Epithelial cell of esophagus (primary cell): Measurements from ENCODE around the gene IL31RA.

Experiments used
- DNase-seq: peaks from one replicate; pipeline ENCODE4 v3.0.0; 2010; ENCODE audit warnings: low read depth
- H3K4me3 ChIP-seq: 2 replicates; pipeline ENCODE4 v1.5.1; 2011; ENCODE audit warnings: mild to moderate bottlenecking, low read length, control low read depth
- CTCF ChIP-seq: IDR thresholded peaks from 2 replicates; pipeline ENCODE4 v1.5.1; 2011; ENCODE audit warnings: low read depth, mild to moderate bottlenecking, low read length, control low read depth, inconsistent platforms; ENCODE audit not compliant: insufficient read depth; ENCODE audit errors: missing control alignments

Gene IL31RA

DNA sequence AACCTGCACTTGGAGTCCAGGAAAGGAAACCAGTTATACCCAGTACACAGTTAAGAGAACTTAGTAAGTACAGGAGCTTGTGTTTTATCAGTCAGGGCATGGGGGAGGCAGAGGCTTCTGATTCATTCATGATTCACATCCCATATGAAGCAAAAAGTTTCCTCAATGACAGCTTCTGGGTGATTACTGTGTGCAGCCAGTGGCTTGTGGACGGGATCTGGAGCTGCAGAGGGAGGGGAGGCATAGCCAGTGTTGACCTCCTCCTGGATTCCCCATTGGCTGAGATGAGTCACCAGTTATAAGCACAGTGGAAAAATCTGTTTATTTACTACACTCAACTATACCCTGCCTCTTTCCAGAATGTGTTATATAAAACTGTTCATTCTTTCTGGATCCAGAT lies 17.7 kb downstream of the IL31RA start:
- TF ChIP-seq CTCF = no peak
- no peak overlapping the region for H3K4me3 ChIP-seq
- DNase-seq = peak; percentile 98

GRCh38 chr5:55869847-55870246 lies 18.7 kb downstream of the IL31RA start:
- TF ChIP-seq CTCF = no peak
- DNase-seq = no peak
- no peak overlapping the region for H3K4me3 ChIP-seq

DNA sequence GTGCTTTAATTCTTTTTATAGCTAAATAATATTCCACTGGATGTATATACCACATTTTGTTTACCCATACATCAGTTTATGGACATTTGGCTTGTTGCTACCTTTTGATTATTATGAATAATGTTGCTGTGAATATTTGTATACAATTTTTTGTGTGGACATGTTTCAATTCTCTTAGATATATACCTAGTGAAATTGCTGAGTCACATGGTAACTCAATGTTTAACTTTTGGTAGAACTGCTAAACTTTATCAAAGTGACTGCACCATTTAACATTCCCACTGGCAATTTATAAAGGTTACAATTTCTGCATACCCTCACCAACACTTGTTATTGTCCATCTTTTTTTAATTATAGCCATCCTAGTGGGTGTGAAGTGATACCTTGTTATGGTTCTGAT lies 22.1 kb downstream of the IL31RA start:
- TF ChIP-seq CTCF = no peak

DNA sequence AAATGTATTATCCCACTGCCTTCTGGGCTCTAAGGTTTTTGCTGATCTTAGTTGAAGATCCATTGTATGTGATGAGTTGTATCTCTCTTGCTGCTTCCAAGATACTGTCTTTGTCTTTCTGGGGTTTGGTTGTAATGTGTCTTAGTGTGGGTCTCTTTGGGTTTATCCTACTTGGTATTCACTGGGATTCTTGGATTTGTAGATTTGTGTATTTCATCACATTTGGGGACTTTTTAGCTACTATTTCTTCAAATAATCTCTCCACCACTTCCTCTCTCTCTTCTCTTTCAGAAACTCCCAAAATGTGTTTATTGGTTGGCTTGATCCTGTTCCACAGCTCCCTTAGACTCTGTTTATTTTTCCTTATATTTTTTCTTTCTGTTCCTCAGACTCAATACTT lies 26.5 kb downstream of the IL31RA start:
- no peak for DNase-seq
- H3K4me3 ChIP-seq = no peak overlapping the region
- TF ChIP-seq CTCF = no peak

More for the DNA sequence above, 22.1 kb downstream of the IL31RA start:
- no peak overlapping the region for H3K4me3 ChIP-seq
- DNase-seq = no peak

DNA sequence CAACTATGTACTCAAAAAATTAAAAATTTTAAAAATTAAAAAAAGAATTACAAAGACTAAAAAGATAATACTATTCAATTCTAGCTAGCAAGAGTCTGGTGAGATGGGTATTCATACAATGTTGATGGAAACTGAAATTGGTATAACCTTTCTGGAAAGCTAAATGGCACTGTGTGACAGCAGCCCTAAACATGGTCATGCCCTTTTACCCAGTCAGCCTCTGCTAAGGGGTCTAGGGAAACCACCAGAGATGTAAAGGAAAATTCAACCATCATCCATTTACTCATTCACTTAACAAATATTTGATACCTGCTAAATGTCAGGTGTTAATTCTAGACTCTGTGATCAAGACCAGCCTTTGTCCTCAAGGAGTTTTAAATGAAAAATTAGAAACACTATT lies 29.3 kb downstream of the IL31RA start:
- no peak overlapping the region for H3K4me3 ChIP-seq
- no peak for TF ChIP-seq CTCF
- no peak for DNase-seq

DNA sequence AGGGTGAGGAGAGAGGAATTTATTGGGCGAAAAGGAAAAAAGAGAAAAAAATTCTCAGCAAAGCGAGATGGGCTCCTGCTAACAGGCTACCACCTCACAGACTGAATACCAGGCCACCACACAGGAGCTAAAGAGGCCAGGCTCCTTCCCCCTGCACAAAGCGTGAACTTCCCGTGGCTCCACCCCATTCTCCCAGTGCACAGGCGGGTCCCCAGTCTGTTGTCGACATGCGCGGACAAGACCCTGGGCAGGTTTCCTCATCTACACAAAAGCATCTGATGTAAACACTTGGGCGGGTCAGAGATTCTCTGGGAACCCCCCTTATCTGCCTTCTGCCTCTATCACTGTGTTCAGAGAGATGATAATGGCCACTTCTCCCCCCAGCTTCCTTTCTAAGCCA lies 34.2 kb downstream of the IL31RA start:
- no peak overlapping the region for H3K4me3 ChIP-seq
- no peak for TF ChIP-seq CTCF
- DNase-seq = peak; percentile 48

DNA sequence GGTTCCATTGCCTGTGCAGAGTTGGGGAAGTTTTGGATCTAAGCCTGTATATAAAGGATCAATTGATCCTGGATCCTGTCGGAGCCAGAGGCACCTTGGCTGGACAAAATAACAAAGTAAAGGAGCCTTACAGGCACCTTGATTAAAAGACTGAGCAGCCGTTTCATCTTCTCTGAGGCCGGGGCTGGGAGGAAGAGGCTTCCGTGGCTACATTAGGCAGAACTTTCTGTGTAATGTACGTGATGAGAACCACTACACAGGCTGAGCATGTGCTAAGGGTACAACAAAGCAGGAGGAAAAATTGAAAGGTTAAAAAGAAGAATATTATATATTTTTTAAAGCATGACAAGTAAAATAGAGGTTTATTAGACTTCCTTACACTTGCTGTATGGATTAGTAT lies 37.0 kb downstream of the IL31RA start:
- no peak for DNase-seq
- H3K4me3 ChIP-seq = no peak overlapping the region
- TF ChIP-seq CTCF = no peak
